ENCODE measurements around the gene IFITM1. TPM values are rescaled to one million over a fixed set of nuclear protein-coding genes. Genes with fewer than 3 reads are reported as not detected.
A peak's percentile ranks its signal among the peaks of the same experiment; 100 is the strongest.
"Not testable (repeated sequence)": the region's sequence is repeated elsewhere in the genome, so short reads cannot be mapped to it uniquely, and the experiment has no call there.

The IFITM1 gene
- 12.2 TPM for polyA plus RNA-seq (ENCODE audit: insufficient read length)

- DNase-seq (ENCODE audit: low read depth), result no peak
Measured at GRCh38 chr11:313787-314553, at the start of gene IFITM1. IFITM1 (plus strand) TSS chr11:314040; CDS start chr11:314171, 131 bp downstream.

GRCh38 chr11:266676-267439 is 47.0 kb upstream of the IFITM1 start:
- no peak for DNase-seq (ENCODE audit: low read depth)

GRCh38 chr11:267491-267994 is 46.3 kb upstream of the IFITM1 start:
- DNase-seq (ENCODE audit: low read depth), result no peak

GRCh38 chr11:268716-269145 is 45.1 kb upstream of the IFITM1 start:
- not testable (repeated sequence) for DNase-seq (ENCODE audit: low read depth)

- peak; percentile 38 for DNase-seq (ENCODE audit: low read depth)
Measured at GRCh38 chr11:269146-269890, 44.5 kb upstream of the IFITM1 start.

- DNase-seq (ENCODE audit: low read depth), result no peak
Measured at GRCh38 chr11:270451-271318, 43.2 kb upstream of the IFITM1 start.

GRCh38 chr11:271319-271715 is 42.5 kb upstream of the IFITM1 start:
- no peak for DNase-seq (ENCODE audit: low read depth)

GRCh38 chr11:272195-272930 is 41.5 kb upstream of the IFITM1 start:
- no peak for DNase-seq (ENCODE audit: low read depth)

GRCh38 chr11:272931-273198 is 41.0 kb upstream of the IFITM1 start:
- no peak for DNase-seq (ENCODE audit: low read depth)

- no peak for DNase-seq (ENCODE audit: low read depth)
Measured at GRCh38 chr11:276219-276618, 37.6 kb upstream of the IFITM1 start.

GRCh38 chr11:278001-278951 is 35.6 kb upstream of the IFITM1 start, which contains the start of gene NLRP6:
NLRP6 (plus strand) TSS chr11:278407; CDS start chr11:278570, 163 bp downstream.
- no peak for DNase-seq (ENCODE audit: low read depth)

GRCh38 chr11:279040-279965 is 34.5 kb upstream of the IFITM1 start:
- DNase-seq (ENCODE audit: low read depth), result no peak

- no peak for DNase-seq (ENCODE audit: low read depth)
Measured at GRCh38 chr11:279966-280705, 33.7 kb upstream of the IFITM1 start.

- DNase-seq (ENCODE audit: low read depth), result no peak
Measured at GRCh38 chr11:280706-281485, 32.9 kb upstream of the IFITM1 start.

- no peak for DNase-seq (ENCODE audit: low read depth)
Measured at GRCh38 chr11:281486-282161, 32.2 kb upstream of the IFITM1 start.

- no peak for DNase-seq (ENCODE audit: low read depth)
Measured at GRCh38 chr11:282171-282570, 31.7 kb upstream of the IFITM1 start.
